GM21447 (cell line): ENCODE results near the gene GPSM3.
"Not testable (repeated sequence)": the region's sequence is repeated elsewhere in the genome, so short reads cannot be mapped to it uniquely, and the experiment has no call there.

Source experiments
- ATAC-seq: cut with Tn5 transposase; IDR thresholded peaks from one replicate; pipeline ENCODE4 v1.9.1; 2021; ENCODE audit not compliant: unreplicated experiment

GPSM3 gene

DNA sequence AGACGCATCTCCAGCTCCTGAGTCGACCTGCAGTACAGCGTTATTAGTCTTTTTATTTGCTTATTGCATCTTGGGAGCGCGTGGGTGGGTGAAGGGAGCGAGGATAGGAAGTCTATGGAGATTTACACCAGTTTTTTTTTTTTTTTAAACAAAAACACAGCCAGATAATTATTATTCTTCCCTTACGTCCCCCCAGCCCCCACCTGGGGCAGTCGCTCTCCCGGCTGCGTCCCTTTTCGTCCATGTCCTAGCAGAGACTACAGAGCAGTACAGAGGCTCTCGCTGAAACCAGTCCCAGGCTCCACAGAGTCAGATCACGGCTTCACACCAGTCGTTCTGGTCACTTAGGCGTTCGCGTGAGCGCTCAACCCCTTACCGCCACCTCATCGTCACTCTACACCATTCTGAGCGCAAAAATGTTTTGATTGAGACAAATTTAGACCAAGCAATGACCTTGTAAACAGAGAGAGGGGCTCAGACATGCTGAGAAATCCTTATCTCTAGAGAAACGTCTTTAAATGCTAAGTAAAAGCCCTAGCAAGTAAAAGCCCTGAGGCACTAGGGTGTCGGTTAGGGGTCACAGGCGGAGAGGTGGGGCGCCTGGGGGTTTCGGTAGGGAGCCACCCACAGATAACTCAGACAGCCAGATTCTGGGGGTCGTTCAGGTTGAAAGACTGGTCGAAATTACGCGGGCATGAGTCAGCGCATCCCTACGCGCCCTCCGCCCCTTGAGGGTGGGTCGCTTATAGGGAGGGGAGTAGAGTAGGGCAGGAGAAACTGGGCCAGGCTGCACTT is 39.5 kb downstream of the GPSM3 start:
- no peak for ATAC-seq

DNA sequence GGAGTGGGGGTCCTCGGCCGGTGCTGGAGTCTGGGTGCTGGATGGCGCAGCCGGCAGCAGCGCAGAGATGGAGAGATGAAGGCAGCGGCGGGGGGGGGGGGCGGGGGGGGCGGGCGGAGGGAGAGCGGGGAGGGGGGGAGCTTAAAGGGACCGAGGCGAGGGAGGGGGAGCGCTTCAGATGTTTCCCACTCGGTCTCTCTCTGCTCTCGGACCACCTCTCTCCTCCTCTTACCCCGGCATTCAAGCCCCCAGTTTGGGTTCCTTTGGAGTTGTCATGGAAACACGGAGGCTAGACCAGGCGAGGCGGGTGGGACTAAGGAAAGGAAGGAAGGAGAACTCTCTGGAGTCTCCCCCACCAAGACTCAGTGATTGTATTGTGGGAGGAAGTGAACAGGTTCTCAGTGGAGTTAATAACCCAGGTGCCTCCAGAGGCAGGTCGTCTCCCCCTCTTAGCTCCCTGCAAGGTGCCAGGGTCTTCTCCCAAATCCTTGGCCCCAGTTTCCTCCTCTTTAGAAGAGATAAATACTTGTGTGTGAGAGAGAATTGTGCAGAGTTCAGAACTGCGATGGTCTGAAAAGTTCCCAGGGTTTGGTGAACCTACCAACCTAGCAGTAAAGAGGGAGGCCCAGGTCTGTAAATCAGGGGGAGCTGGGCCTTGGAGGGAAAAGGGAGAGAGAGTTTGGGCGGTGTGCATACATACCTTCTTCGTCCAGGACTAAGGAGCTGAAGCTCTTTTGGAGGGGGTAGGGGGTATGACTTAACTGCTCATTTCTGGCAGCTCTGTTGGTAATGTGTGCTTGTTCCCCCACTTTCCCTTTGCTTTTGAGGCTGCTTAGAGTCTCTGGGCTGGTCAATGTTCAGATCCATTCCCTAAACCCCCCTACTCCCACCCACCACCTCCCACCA is 40.3 kb downstream of the GPSM3 start, which contains the start of gene PRRT1:
Gene PRRT1 (minus strand): TSS at position 77 of the 906 bp plus-strand sequence. CDS start 112 bp downstream, outside the sequence.
- no peak for ATAC-seq

DNA sequence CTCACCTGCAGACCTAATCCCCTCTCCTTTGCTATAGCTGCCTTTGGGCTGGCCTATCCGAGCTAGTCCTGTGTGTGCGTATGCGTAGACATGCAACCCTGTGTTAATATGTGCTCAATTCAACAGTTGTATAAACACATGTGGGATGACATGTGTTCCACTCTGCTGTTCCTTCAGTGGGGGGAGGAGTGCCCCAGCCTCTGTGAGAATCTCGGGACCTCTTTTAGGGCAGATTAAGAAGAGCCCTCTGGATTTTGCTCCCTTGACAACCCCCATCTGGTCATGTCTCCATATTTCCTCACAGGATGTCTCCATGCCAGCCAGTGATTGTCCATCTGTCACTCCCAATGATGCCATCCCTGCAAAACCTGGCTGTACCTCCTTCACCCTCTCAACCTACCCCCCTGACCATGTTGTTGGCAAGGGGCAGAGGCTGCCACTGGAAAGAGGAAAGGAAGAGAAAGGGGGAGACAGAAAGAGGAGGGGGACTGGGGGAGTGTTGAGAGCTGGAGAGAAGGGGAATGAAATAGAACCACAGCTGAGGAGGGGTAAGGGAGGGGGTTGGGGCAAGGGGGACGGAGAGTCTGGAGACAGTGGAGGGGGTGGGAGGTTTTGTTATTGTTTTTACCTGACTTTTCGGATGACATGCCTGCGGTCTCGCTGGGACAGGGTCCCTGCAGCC is 41.1 kb downstream of the GPSM3 start:
- no peak for ATAC-seq

DNA sequence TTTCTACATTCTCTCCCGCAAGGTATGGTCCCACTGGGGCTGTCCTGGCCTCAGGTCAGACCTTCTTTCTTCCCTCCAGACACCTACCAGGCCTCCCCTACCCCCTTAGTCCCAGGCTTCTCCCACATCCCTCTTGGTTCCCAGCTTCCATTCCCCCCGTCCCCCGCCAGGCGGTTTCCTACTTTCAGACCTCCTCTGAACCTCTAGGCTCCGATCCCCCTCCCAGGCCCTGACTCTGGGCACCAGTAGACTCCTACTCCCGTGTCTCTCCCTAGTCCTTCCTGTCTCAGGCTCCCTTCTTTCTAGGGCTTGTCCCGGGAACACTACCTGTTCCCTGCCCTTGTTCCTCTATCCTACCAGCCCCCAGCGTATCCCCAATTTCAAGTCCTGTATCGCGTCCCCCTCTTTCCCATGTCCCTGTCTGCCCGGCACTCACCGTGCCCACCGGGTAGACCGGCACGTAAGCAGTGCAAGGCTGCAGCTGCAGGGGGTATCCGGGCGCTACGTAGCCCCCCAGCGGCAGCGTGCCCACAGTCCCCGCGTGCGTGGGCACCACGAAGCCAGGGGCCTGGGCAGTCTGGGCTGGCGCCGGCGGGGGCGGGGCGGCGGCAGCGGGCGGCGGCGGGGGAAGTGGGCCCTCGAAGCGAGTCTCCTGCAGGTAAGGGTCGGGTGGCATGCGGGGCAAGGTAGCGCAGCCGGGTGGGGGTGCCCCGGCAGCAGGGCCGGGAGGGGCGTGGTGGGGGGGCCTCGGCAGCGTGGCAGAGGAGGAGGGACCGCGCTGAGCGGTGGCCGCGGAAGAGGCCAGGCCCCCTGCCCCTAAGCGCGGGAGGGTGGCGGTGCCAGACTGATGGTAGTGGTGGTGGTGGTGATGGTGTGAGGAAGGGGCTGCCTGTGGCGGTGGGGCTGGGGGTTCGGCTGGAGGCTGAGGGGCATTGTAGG is 42.2 kb downstream of the GPSM3 start:
- no peak for ATAC-seq

DNA sequence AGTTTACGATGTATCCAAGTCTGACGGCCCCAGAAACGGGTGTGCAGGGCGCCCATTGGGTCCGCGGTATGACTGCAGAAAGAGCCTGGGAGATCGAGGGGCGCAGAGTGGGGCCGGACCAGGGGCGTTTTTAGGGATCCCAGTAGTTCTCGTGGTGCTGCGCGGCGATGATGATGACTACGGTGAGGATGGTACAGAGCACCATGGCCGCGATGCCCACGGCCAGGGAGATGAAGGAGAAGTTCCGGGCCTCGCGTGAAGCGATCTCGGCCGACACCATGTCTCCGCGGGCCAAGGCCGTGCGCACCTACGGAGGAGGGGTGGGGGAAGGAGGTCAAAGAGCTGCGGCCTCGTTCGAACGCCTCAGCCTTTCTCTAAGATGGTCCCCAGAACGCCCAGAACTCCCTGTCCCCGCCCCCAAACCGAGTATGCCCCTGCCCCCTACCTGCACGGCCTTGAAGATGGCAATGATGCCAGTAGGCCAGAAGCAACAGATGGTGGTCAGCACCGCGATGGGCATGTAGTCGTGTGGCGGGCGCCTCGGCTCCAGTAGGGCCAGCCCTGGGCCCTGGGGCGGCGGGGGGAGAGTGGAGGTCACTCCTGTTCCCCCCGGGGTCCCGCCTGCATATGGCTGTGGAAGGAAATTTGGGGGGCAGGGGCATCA is 43.2 kb downstream of the GPSM3 start:
- ATAC-seq = no peak

DNA sequence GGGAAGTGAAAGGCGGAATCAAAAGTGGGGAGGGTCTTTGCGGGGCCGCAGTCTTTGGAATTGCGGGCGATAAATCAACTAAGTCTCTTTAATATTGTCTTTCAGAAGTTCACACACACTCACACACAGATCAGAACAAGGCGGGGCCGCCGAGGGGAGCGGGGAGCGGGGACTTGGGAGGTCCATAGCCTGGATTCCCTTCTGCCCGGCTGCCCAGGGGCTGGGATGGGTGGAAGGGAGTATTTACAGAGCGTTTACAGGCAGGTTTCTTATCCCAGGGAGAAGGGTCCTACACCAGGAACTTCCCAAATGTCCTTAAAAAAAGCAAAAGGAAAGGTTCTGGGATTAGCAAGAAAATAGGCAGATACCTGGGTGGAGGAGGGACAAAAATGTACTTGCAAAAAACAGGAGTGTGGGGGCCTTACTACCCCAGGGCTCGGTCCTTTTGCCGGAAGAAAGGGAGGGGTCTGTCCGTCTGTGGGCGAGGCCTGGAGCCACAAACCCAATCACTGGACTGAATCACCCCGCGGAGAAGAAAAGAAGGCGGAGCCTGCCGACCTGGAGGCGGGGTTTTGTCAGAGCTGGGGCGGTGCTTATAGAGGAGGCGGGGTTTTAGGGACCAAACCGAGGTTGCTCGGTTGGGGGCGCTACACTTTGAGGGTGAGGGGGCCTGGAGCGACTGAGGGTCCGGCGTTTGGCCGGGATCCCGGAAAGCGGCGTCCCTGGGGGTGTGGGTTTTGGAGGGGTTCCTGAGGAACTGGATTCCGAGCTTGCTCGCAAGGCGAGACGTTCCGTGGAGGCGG is 44.0 kb downstream of the GPSM3 start:
- no peak for ATAC-seq

DNA sequence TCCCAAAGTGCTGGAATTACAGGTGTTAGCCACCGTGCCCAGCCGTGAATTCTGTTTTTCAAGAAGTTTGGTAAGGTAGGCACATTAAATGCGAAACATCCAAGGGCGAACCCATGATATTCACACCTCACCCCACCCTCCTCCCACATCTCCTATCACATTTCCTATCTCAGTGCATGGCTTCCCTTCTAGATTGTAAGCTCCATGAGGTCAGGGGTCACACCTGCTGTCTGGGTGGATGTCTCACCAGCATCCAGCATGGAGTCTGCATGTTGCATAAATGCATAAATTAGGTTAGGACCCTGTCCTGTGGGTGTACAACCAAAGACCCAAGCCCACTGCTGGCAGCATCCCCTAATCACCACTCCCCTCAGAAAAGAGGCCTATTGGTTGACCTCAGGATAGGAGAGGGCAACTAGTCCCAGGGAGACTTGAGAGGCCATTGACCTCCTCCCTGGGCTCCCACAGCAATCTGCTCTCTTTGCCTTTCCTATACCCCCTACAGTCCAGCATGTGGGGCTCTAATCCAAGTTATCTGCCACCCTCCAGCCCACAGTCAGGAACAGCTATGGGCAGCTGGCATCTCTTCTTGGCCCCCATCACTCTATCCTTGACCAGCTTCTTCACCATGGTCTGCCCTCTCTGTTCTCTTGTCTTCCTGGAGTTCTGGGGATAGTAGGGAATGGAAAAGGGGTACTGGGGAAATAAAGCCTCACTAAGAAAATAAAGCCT is 44.9 kb downstream of the GPSM3 start:
- ATAC-seq = no peak

DNA sequence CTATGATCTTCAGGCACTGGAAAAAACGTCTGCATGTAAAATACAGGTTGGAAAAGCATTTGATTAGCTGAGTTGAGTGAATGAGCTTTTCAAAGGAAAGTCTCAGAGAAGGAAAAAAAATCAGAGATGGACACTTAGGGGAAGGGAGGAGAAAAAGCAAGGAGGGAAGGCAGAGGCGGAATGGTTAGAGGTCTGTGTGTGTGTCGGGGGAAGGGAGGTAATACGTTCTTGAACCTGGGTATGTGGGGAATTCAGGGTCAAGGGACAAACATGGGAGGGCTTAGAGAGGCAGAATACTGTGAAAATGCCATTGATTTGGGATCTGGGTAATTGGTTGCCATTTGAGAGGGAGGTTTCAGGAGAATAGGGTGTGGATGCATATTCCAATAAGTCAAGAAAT is 45.8 kb downstream of the GPSM3 start:
- ATAC-seq = no peak

DNA sequence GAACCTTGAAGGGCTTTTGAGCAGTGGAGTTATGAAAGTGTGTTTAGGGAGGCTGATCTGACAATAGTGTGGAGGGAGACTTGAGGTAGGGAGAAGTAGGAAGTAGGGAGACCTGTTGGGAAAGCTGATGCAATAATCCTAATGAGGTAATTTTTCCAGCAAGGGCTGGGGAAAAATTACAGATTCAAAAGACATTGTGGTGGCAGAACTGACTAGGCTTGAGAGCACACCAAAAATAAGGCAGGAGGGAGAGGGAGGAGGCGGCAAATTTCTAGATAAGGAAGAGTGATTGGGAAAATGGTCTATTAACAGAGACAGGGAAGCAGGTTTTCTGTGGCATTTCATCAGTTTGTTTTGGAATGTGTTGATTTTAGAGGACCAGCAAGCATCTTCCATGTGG is 46.2 kb downstream of the GPSM3 start:
- no peak for ATAC-seq

DNA sequence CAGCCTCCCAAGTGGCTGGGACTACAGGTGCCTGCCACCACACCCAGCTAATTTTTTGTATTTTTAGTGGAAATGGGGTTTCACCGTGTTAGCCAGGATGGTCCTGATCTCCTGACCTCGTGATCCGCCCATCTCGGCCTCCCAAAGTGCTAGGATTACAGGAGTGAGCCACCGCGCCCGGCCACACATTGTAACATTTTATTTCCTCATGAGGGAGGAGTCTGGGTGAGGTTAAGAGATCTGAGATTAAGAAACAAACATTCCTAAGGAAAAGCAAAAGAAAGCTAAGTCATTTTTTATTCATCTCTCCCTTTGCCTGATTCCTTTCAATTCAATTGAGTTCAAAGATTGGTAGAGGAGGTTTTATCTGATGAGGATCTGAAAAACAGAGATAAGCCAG is 48.2 kb downstream of the GPSM3 start:
- ATAC-seq = not testable (repeated sequence)
